PC-3 (cell line): ENCODE measurements around the gene KCTD5.
"Not testable (repeated sequence)": the region's sequence is repeated elsewhere in the genome, so short reads cannot be mapped to it uniquely, and the experiment has no call there.

Source experiments
- EZH2 ChIP-seq: fragments of 300-600 bp; sonication (generic); IDR thresholded peaks from one replicate; pipeline ENCODE4 v1.6.1; 2017; ENCODE audit warnings: antibody characterized with exemption, mild to moderate bottlenecking, low read length; ENCODE audit not compliant: unreplicated experiment
- EZH2phosphoT487 ChIP-seq: fragments of 300-600 bp; sonication (generic); IDR thresholded peaks from 2 replicates; pipeline ENCODE4 v1.6.1; 2018; ENCODE audit warnings: mild to moderate bottlenecking, antibody characterized with exemption, low read length, borderline replicate concordance
- TF ChIP-seq, protein P1 (sequence below): fragments of 300-600 bp; sonication (generic); conservative IDR thresholded peaks from 2 replicates; pipeline ENCODE4 v1.5.1; 2017; ENCODE audit warnings: antibody characterized with exemption, low read depth, mild to moderate bottlenecking, low read length

DNA sequence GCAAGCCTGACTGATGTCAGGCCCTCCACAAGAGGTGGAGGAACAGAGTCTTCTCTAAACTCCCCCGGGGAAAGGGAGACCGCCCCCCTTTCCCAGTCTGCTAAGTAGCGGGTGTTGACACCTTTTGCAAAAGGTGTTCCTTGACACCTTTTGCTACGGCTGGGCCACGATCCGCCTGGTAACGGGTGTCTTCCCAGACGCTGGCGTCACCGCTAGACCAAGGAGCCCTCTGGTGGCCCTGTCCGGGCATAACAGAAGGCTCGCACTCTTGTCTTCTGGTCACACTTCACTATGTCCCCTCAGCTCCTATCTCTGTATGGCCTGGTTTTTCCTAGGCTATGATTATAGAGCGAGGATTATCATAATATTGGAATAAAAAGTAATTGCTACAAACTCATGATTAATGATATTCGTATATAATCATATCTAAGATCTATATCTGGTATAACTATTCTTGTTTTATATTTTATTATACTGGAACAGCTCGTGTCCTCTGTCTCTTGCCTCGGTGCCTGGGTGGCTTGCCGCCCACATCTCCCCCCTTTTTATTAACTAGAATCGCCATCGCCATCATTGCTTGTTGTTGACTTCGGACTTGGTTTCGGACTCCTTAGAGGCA lies 21.5 kb upstream of the KCTD5 start:
- TF ChIP-seq, protein P1, sequence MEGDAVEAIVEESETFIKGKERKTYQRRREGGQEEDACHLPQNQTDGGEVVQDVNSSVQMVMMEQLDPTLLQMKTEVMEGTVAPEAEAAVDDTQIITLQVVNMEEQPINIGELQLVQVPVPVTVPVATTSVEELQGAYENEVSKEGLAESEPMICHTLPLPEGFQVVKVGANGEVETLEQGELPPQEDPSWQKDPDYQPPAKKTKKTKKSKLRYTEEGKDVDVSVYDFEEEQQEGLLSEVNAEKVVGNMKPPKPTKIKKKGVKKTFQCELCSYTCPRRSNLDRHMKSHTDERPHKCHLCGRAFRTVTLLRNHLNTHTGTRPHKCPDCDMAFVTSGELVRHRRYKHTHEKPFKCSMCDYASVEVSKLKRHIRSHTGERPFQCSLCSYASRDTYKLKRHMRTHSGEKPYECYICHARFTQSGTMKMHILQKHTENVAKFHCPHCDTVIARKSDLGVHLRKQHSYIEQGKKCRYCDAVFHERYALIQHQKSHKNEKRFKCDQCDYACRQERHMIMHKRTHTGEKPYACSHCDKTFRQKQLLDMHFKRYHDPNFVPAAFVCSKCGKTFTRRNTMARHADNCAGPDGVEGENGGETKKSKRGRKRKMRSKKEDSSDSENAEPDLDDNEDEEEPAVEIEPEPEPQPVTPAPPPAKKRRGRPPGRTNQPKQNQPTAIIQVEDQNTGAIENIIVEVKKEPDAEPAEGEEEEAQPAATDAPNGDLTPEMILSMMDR: not testable (repeated sequence)
- not testable (repeated sequence) for TF ChIP-seq EZH2, EZH2phosphoT487
